Stimulated activated CD8-positive, alpha-beta memory T cell treated with anti-CD3 and anti-CD28 coated beads, Interleukin-12 subunit alpha, Interleukin-12 subunit beta, amount 100 ng/mL, for 24 hours (primary cell): ENCODE results near the gene FLAD1.
A peak's percentile ranks its signal among the peaks of the same experiment; 100 is the strongest.

Experiments
- DNase-seq: peaks from one replicate; pipeline ENCODE4 v3.0.0-alpha.2; 2020; ENCODE audit errors: extremely low read depth

The FLAD1 gene

DNA sequence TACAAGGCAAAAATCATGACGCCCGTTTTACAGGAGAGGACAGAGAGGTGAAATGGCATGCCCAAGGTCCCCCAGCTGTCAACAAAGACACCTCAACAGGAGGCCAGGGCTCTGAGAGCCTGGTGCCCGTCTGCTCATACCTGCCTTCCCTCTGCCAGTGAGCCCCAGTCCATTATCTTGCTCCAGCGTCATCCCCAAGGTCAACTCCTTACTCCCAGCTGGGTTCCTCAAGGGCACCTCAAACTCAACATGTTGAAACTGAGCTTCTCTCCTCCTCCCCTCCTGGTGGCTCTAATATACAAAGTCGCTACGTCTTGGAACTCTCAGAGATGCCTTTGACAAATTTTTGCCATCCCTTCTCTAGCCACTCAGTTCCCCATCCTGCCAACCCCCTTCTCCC lies 30.5 kb upstream of the FLAD1 start:
- no peak for DNase-seq

DNA sequence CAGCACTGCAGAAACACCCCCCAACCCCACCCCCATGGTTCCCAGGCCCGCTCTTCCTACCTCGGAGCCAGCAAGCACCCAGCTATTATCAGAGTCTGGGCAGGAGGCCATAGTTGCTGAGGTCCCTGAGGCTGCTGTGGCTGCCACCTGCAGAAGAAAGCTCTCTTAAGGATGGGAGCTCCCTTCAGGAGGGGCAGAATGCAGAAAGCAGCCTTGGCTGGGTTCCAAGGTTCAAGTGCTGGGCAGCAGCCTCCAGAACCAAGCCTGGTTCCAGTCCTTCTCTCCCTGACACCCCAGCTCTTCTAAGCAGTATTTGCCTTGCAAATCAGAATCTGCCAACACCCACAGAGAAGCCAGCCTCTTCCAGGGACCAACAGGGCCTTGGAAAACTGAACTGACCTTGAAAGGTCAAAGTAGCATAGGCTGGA lies 29.5 kb upstream of the FLAD1 start:
- no peak for DNase-seq

DNA sequence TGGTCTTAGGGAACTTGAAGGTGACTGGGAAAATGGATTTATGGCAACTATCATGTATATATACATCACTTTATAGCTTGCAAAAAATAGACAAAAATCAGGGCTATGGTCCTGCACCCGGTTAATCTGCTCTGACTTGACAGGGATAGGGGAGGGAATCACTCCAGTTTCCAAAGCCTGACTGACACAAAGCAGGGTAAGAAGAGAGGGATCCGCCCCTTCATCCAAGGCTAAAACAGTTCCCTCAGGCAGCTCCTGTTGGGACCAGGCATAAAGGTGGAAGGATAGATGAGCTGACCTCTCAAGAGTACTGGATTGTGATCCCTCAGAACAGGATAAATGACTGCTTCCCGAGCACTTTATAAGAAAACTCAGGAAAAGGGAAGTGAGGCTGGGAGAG lies 28.6 kb upstream of the FLAD1 start:
- DNase-seq, result no peak

DNA sequence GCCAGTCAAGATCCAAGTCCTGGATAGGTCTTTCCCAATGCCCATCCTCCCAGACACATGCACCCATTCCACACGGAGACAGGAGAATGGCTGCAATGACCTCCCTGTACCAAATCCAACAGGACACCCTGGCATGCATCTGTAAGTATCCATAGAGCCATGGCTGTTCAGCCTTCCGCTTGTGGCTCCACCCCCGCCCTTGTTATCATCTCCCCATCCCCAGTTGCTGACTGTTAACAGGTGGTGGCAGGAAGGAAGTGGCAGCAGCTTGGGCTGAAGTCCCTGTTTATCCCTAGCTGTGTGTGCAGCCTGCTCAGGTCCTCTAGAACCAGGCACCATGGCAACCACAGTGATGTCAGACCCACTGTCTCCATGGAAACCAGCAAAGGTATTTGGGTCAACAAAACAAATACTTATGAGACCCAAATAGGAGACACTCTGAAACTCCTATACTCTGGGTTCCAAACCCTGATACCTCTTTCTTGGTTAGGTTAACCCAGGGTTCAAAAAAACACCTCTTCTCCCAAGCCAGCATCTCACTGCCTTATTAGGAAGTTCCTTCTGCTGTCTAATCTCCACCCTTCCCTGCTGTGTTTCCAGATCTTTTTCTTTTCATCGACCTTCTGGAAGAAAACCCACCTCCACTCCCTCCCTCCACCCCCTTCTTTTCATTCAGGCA lies 28.0 kb upstream of the FLAD1 start:
- DNase-seq, result peak; percentile 49

DNA sequence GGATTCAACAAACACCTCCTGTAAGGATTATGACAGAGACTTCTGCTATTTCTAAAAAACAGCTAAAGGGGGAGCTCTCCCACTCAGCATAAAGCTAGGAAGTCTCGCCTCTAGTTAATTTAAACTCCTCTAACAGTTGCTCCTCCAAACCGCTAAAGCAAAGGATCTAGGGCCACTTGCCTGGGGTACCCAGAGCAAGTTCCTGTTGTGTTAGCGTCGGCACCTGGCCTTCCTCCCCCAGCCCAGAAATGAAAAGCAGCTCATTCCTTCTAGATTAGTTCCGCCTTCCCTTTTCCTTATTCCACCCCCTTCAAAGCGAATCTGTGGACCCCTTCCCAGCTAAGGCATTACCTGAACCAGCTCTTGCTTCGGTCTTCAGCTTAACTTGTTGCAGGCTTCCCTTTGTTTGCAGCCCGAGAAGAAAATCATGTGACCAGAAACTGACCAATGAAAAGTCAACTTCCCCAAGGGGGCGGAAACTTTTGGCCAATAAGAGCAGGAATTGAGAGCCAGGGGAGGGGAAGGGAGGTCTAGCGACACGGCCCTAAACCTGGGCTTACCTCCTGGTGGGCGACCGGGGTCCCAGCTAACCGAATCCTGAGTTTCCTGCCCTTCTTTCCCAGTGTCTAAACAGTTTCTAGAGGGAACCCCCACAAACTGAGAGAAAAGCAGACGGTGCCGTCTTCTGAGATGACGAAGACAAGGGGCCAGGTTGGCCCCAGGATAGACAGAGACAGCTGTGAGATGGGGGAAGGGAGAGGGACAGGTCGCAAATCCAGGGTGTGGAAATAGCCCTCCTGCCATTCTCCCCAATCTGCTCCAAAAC lies 27.2 kb upstream of the FLAD1 start, which contains the start of gene PBXIP1:
Gene PBXIP1 (minus strand): TSS at position 382 of the 826 bp plus-strand sequence. CDS start 2,378 bp downstream, outside the sequence.
- no peak for DNase-seq

DNA sequence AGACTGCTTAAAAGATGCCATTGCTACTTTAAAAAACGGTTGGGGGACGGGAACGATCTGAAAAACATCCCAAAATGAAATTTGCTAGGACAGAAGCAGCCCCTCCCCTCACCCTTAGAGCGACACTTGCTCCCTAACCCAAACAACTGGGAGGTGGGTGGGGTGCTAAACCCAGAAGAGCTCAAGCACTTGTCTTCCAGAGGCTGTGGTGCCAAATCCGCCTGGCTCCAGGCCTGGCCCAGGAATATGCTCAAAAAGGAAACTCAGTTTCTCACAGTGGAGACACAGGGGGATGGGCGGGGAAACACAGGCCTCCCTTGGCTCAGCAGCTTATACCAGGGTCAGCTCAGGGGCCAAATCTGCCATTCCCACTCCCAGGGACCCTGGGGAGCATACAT lies 26.6 kb upstream of the FLAD1 start:
- no peak for DNase-seq

DNA sequence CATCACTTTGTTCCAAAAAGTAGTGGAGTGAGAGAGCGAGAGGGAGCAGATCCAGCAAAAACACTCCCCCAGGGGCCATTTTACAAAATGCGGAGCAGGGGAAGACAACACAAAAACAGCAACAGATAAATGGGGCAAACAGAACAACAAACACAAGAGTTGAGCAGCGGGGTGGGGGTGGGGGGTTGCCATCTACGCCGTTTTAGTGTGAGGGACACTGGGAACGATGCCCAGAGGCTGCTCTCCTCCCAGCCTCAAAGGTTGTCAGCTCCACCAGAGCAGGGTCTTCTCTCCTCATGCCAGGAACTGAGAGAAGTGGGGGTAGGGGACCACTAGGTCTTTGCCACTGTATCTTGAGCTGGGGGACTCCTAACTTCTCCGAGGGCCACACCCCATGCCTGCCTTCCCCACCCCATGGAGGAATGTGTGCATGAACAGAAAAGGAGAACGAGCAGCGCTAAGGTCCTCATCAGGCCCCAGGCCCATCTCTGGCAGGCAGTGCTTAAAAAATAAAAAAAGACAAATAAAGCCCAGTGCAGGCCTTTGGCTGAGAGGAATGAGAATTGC lies 26.0 kb upstream of the FLAD1 start:
- DNase-seq, result no peak

DNA sequence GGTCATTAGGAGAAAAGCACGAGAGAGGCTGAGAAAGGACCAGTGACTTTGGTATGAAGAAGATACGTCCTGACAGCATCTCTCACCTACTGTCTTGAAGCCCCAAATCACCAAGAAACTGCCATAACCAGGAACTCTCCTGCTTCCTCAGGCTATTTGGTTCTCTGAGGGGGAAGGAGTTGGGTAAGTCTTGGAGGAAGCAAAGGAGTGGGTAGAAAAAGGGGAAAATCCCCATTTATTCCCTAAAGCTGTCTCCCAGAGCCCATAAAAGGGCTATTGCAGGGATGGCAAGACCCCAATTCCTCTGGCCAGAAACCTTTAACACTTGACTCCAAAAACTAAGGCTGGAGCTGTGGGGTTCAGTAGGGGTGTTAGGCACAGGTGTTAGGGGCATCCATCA lies 25.1 kb upstream of the FLAD1 start:
- DNase-seq, result no peak

DNA sequence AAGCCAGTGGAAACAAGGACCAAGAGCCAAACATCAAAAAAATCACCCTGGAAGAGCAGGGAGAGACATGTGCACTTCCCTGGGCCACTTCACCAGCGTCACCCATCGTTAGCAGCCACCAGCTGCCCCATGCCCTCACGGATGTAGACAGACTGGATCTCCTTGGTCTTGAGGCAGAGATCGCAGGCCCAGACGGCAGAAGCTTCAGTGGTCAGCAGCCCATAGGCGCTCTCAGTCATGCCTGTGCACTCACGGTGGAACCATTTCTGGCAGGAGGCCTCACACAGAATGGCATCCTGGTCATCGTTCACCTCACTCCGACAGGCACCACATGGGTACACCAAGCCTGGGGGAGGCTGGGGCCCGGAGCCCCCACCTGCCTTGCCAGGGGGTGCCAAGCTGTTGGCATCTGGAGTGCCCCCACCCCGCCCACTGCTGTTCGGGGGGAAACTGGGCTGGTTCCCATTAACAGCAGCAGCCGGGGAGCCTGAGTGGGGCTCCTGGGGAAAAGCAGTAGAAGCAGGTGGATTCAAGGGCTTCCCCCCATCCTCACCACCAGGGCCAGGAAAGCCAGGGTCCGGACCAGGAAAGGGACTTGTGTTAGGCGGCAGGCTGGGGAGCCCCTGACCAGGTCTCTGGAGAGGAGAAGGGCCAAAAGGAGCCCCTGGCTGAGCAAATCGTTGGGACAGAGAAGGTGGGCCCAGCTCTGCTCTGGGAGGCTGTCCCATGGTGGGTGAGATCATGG lies 24.3 kb upstream of the FLAD1 start:
- DNase-seq, result no peak

DNA sequence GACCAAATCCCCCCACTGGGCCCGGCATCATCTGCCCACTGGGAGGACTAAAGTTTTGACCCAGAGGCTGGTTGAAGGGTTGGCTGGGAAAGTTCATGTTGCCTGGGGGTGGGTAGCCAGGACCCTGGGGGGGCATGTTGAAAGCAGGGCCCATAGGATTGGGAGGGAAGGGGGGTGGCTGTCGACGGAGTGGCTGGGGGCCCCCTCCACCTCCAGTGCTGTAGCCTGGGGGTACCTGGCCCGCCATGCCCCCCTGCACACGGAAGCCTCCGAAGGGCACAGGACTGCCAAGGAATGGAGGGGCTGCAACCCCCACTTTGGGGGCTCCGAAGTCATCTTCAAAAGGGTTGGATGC lies 23.7 kb upstream of the FLAD1 start:
- DNase-seq, result no peak

DNA sequence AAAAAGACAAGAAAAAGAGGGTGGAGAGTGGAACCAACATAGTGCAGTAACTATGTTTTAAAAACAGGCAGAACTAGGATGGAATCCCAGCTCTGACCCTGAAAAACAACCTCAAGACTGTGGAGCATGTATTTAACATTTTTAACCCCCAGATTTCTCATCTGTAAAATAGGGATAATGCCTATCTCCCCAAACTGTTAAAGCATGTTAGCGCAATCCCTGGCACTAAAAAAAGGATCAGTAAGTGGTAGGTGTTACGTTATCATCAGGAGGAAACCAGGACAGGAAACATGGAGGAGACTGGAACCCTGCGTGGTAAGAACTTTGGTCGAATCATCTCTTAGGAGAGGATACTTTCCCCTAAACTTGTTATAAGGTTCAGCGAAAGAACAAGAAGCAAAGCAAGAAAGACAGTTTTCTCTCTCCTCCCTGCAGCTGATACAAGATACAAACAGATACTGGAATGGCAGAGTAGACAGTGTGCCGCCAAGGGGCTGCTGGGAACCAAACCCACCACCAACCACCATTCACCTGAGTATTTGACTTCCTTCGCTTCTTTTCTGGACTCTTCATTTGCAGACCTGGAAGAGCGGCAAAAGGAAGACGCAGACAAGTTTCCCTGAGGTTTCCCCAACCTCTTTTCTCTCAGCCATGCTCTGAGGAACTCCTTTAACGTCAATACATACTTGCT lies 22.6 kb upstream of the FLAD1 start:
- no peak for DNase-seq

DNA sequence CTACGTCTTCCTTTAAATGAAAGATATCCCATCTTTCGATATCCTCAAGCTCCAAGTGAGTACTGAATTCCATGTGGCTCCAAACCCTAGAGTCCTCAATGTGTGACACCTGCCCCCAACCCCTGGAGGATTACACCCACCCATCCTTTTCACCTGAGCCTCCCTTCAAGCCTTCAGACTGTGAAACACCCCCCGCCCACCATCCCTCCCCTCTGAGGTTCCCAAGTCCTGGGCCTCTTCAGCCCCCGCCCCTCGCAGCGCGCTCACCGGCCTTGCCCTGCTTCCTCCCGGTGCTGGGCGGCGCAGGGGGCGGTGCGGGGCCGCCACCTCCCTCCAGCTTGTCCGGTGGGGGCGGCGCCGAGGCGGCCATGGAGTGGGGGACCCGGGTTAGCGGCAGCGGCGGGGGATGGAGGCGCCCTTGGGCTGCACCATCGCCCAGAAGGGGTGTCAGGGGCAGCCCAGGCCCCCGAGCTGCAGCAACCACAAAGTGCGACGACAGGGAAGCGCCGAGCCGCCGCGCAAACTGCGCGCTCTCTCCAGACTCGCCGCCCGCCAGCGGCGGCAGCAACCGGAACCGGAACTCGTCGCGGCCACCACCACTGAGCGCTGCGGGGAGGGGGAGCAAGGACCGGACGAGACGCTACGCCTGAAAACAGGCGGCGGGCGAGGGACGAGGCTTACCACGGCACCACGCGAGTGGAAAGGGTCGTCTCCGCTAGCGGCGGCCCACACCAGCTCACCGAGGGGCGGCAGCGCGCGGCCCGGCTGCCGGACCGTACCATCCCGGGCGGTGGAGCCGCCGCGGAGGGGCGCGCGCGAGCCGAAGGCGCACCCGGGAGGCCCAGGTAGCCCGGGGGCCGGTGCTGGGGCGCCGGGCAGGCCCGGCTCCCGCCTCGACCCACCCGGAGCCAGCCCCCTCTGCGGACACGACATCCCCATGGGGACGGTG lies 21.7 kb upstream of the FLAD1 start, which contains the start of gene PYGO2:
Gene PYGO2 (minus strand): TSS at position 576 of the 949 bp plus-strand sequence. CDS start 206 bp downstream, at position 370.
- peak; percentile 62 for DNase-seq

DNA sequence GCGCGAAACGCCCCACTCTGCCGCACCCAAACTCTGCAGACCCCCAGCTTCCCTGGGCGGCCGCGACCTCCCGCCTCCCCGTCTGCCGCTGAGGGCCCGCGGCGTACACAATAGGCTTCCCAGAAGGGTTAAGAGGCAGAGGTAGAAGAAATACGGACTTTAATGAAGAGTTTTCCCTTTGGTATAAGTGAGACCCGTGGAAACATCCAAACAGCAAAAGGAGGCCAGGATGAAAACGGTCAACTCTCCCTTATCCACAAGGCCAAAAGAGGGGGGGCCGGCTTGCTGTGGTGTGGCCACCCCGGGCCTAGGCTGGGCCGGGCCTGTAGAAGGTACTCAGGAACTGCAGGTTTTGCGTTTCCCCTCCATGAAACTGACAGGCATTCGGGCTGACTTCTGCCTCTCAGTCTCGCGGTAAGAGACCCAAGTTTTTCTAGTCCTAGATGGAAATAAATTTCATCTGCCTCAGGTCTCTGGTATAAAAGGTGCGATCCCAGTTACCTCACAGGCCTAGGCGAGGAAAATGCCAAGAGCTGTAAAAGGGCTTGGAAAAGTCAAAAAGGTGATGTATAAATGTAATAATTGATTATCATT lies 20.9 kb upstream of the FLAD1 start:
- no peak for DNase-seq

DNA sequence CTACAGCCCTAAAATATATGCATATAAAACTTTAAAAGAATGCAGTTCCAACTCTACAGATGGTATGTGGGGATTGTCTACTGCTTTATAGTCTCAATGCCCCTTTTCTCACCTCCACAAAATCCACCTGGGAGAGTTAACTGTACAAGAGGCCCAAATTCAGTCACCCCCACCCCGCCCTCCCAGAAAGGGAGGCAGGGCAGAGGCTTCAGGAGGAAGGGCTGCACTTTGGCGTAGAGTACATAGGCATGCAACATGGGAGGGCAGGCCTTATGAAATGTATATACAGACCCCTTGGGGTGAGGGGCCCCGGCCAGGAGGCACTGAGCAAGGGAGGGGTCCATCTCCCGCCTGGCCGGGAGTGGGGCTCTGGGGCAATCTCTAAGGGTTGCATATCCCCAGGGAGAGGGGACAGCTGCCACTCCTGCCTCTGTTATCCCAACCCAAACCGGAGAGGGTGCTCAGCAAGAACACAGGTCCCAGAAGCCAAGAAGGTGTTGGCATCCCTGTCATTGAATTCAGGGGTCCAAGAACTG lies 20.3 kb upstream of the FLAD1 start:
- no peak for DNase-seq

DNA sequence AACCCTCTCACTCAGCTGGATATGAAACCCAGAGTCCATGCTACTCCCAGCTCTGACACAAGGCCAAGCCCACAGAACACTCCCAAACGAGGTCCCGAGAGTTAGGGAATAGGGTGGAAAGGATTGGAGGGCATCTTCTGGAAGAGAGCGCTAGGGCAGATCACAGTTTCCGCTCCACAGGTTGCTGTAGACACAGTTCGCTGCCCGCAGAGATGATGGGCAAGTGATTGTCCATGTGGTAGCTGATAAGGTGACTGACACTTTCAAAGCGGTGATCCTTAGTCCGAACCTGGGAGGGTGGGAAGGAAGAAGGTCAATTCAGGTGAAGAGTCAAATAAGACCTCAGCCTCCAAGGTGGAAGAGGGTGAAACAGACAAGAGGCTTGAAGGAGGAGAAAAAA lies 19.5 kb upstream of the FLAD1 start:
- no peak for DNase-seq

DNA sequence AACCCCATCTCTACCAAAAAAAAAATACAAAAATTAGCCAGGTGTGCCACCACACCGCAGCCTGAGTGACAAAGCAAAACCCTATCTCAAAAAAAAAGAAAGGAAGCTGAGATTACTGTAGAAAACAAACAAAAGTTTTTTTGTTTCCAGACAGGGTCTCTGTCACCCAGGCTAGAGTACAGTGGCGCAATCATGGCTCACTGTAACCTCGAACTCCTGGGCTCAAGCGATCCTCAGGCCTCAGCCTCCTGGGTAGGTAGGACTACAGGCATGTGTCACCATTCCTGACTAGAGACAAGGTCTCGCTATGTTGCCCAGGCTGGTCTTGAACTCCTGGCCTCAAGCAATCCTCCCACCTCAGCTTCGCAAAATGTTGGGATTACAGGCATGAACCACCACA lies 18.8 kb upstream of the FLAD1 start:
- DNase-seq, result no peak

DNA sequence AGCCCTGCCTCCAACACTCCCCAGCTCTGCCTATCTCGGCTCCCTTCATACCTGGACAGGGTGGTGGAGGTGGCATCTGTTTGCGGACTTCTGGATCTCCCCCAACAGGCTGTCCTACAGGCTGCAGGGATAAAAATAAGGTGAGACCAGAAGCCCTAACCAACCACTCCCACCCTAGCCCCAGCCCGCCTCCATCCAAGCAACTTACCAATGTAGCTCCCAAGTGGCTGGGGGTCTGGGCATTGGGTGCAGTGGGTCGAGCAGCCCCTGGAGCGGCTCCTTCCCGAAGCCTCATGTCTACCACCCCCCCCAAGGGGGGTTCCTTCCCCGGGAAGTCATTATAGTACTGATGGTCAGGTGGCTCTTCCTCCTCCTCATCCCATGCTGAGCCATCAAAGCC lies 17.0 kb upstream of the FLAD1 start:
- no peak for DNase-seq

DNA sequence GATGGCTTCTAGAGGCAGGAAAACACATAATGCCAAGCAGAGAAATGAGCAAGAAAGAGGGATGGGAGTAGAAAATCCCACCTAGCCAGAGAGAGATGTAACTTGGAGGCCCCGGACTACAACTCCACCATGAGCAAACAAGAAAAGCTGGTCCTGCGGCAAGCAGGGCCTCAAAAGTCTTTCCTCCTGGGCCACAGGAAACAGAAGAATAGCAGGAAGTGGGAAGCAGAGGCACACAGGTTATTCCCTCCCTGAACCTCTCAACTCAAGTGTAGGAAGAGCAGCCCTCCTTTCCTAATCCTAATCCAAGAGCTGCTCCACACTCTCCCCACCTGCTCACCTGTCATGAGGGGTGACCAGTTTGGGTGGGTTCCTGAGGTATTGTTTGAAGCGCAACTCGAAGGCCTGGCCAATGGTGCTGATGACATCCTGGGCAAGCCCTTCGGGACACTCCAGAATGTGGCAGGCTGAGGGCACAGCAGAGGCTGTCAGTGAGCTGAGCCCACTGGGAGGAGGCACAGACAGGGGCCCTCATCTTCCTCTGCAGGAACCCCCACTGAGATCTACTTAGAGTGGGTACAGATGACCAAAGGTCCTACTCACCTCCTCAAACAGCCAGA lies 15.7 kb upstream of the FLAD1 start:
- no peak for DNase-seq

DNA sequence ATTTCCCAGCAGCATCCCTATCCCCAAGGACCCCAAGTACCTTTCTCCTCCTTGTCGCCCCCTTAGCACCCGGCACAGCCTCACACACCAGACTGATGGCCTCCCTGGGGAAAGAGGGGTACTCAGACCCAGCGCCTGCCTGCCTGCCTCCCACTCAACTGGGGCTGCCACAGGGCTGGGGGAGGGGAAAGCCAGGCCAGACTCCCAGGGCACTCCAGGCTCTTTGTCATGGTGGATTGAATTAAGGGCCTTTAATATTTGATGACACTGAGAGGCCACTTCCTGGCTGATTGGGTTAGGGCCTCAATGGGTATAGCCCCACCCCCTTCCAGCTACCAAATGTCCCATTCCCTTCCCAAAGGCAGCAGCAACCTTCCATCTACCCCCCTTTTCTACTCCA lies 14.4 kb upstream of the FLAD1 start:
- DNase-seq, result no peak
